ENCODE data around the gene TELO2.

- TF ChIP-seq POLR2A (IDR thresholded peaks at IDR 0.05) (no peak), CTCF (IDR thresholded peaks at IDR 0.05) (no peak)
Measured at GRCh38 chr16:1458336-1458976, 34.7 kb upstream of the TELO2 start.

All from uterus (tissue), 2 donors.